H1 (cell line): ENCODE data around the gene RRAS2. TPM values are rescaled to one million over a fixed set of nuclear protein-coding genes. Genes with fewer than 3 reads are reported as not detected.

ENCODE experiments used
- CTCF ChIA-PET: fragments of 300-600 bp; sonication (Branson Sonifier 250); formaldehyde crosslinking; loops from one replicate; lab custom pipeline; 2021; ENCODE audit not compliant: partially characterized antibody; lab: Charles Lee
- POLR2A ChIA-PET: fragments of 300-600 bp; sonication (Branson Sonifier 250); formaldehyde crosslinking; loops from one replicate; lab custom pipeline; 2021; ENCODE audit warnings: inconsistent platforms; ENCODE audit not compliant: partially characterized antibody; lab: Charles Lee
- DNase-seq, 2 experiments: peaks; one replicate each; pipeline versions ENCODE4 v3.0.0 to v3.0.0-alpha.2; 2010 to 2022; ENCODE audit warnings: low spot score in 2 of 2, low read depth in 1 of 2, mixed read lengths in 1 of 2
- FAIRE-seq: peaks from 2 replicates; lab custom pipeline; 2011; peaks lifted over from hg19 to GRCh38; lab: Jason Lieb, UNC
- H2AFZ ChIP-seq: 2 replicates; pipeline ENCODE4 v1.8.1; 2012; ENCODE audit warnings: low read length, inconsistent platforms
- H2AK5ac ChIP-seq: 2 replicates; pipeline ENCODE4 v1.6.1; 2013; ENCODE audit warnings: low read depth, low read length
- H2BK120ac ChIP-seq: replicated peaks from 2 replicates; pipeline ENCODE3; 2013; ENCODE audit warnings: low read depth, low read length, inconsistent platforms
- H2BK12ac ChIP-seq: 2 replicates; pipeline ENCODE4 v1.6.1; 2013; ENCODE audit warnings: low read depth, low read length
- H2BK15ac ChIP-seq: 2 replicates; pipeline ENCODE4 v1.6.1; 2013; ENCODE audit warnings: low read length
- H2BK20ac ChIP-seq: 2 replicates; pipeline ENCODE4 v1.6.1; 2013; ENCODE audit warnings: low read length
- H2BK5ac ChIP-seq: 2 replicates; pipeline ENCODE4 v1.6.1; 2013; ENCODE audit warnings: low read depth, low read length
- H3K14ac ChIP-seq: 2 replicates; pipeline ENCODE4 v1.6.1; 2013; ENCODE audit warnings: inconsistent platforms; ENCODE audit not compliant: insufficient read length
- H3K18ac ChIP-seq: 2 replicates; pipeline ENCODE4 v1.6.1; 2013; ENCODE audit warnings: low read length; ENCODE audit errors: extremely low read depth
- H3K23ac ChIP-seq: 2 replicates; pipeline ENCODE4 v1.6.1; 2013; ENCODE audit warnings: inconsistent platforms; ENCODE audit not compliant: insufficient read length
- H3K23me2 ChIP-seq: 2 replicates; pipeline ENCODE4 v1.6.1; 2013; ENCODE audit warnings: low read depth, low read length
- H3K27ac ChIP-seq: 2 replicates; pipeline ENCODE4 v1.6.1; 2011; ENCODE audit warnings: low read depth, low read length, inconsistent platforms
- H3K27me3 ChIP-seq, 4 experiments: replicated peaks in 1 of 4; 1 replicate in 1 of 4; 2 replicates in 3 of 4; pipeline versions ENCODE4 v1.6.1 to v1.8.1; 2011 to 2013; ENCODE audit warnings: low read length in 3 of 4, mild to moderate bottlenecking in 3 of 4, inconsistent platforms in 2 of 4, mixed read lengths in 2 of 4, moderate library complexity in 1 of 4; ENCODE audit not compliant: control insufficient read depth in 3 of 4, insufficient read depth in 3 of 4; ENCODE audit errors: extremely low read depth in 1 of 4
- H3K36me3 ChIP-seq, 4 experiments: 2 replicates each; pipeline versions ENCODE4 v1.6.1 to v1.8.1; 2011 to 2013; ENCODE audit warnings: mild to moderate bottlenecking in 4 of 4, low read length in 3 of 4, moderate library complexity in 2 of 4, control low read depth in 1 of 4, inconsistent platforms in 1 of 4; ENCODE audit not compliant: insufficient read depth in 4 of 4, control insufficient read depth in 2 of 4
- H3K4ac ChIP-seq: replicated peaks from 2 replicates; pipeline ENCODE3; 2013; ENCODE audit warnings: low read length, low read depth, mixed read lengths, inconsistent platforms; ENCODE audit not compliant: insufficient read length
- H3K4me1 ChIP-seq, 4 experiments: replicated peaks in 1 of 4; 1 replicate in 1 of 4; 2 replicates in 3 of 4; pipeline versions ENCODE4 v1.6.1 to v1.8.1; 2011 to 2013; ENCODE audit warnings: low read length in 3 of 4, inconsistent platforms in 2 of 4, mixed read lengths in 1 of 4; ENCODE audit not compliant: insufficient read depth in 4 of 4, control insufficient read depth in 3 of 4
- H3K4me2 ChIP-seq, 2 experiments: 2 replicates each; pipeline versions ENCODE4 v1.6.1 to v1.8.1; 2011 to 2013; ENCODE audit warnings: low read depth in 2 of 2, low read length in 2 of 2, control low read depth in 1 of 2, inconsistent platforms in 1 of 2, mild to moderate bottlenecking in 1 of 2; ENCODE audit not compliant: insufficient read depth in 1 of 2
- H3K4me3 ChIP-seq, 4 experiments: fragments of 200-600, 300-600 bp in 1 of 4; sonication (generic), shearing (Covaris generic), sonication (Bioruptor Twin) in 1 of 4; 2 replicates each; pipeline versions ENCODE4 v1.5.1 to v1.8.1; 2011 to 2016; ENCODE audit warnings: low read length in 4 of 4, low read depth in 3 of 4, control low read depth in 2 of 4, inconsistent platforms in 2 of 4, mild to moderate bottlenecking in 2 of 4, mixed read lengths in 1 of 4, moderate library complexity in 1 of 4; ENCODE audit not compliant: insufficient read depth in 2 of 4; ENCODE audit errors: extremely low read depth in 1 of 4
- H3K56ac ChIP-seq: replicated peaks from 2 replicates; pipeline ENCODE3; 2013; ENCODE audit warnings: low read depth, mild to moderate bottlenecking, mixed read lengths, low read length, inconsistent platforms; ENCODE audit not compliant: insufficient read length
- H3K79me1 ChIP-seq: 2 replicates; pipeline ENCODE4 v1.6.1; 2013; ENCODE audit warnings: low read depth, low read length, control low read depth
- H3K79me2 ChIP-seq, 2 experiments: 2 replicates each; pipeline versions ENCODE4 v1.6.1 to v1.8.1; 2012 to 2013; ENCODE audit warnings: low read length in 2 of 2, mild to moderate bottlenecking in 2 of 2, inconsistent platforms in 1 of 2; ENCODE audit not compliant: insufficient read depth in 2 of 2, control insufficient read depth in 1 of 2
- H3K9ac ChIP-seq, 4 experiments: replicated peaks in 1 of 4; 1 replicate in 1 of 4; 2 replicates in 3 of 4; pipeline versions ENCODE4 v1.6.1 to v1.8.1; 2011 to 2013; ENCODE audit warnings: low read depth in 3 of 4, low read length in 3 of 4, control low read depth in 2 of 4, mild to moderate bottlenecking in 2 of 4, moderate library complexity in 2 of 4, inconsistent platforms in 1 of 4; ENCODE audit errors: extremely low read depth in 1 of 4
- H3K9me3 ChIP-seq, 2 experiments: 2 replicates each; pipeline versions ENCODE4 v1.6.1 to v1.8.1; 2012 to 2013; ENCODE audit warnings: mild to moderate bottlenecking in 2 of 2, moderate library complexity in 2 of 2, control low read depth in 1 of 2, inconsistent platforms in 1 of 2, low read depth in 1 of 2, low read length in 1 of 2, mixed read lengths in 1 of 2; ENCODE audit not compliant: insufficient read depth in 2 of 2
- H4K20me1 ChIP-seq, 2 experiments: replicated peaks in 1 of 2; 2 replicates each; pipeline versions ENCODE3 to v1.8.1; 2011 to 2013; ENCODE audit warnings: inconsistent platforms in 2 of 2, low read length in 2 of 2, mild to moderate bottlenecking in 1 of 2; ENCODE audit not compliant: insufficient read depth in 2 of 2, control insufficient read depth in 1 of 2
- H4K5ac ChIP-seq: 2 replicates; pipeline ENCODE4 v1.6.1; 2013; ENCODE audit warnings: low read length, low read depth, mixed read lengths, inconsistent platforms; ENCODE audit not compliant: insufficient read length
- H4K8ac ChIP-seq: 2 replicates; pipeline ENCODE4 v1.8.0; 2013; ENCODE audit warnings: mild to moderate bottlenecking, moderate library complexity, low read length, inconsistent platforms; ENCODE audit not compliant: insufficient read depth; ENCODE audit errors: extremely low read depth
- H4K91ac ChIP-seq: replicated peaks from 2 replicates; pipeline ENCODE3; 2013; ENCODE audit warnings: low read length, mixed read lengths, inconsistent platforms; ENCODE audit not compliant: insufficient read length
- CBX5 ChIP-seq: fragments of 300-800, 300-1000 bp; sonication (generic); IDR thresholded peaks from 2 replicates; pipeline ENCODE4 v1.7.1; 2016; ENCODE audit warnings: antibody characterized with exemption, low read length, low read depth
- CEBPB ChIP-seq: IDR thresholded peaks from 2 replicates; pipeline ENCODE4 v1.6.1; 2012; ENCODE audit warnings: low read depth, low read length
- CTBP2 ChIP-seq: IDR thresholded peaks from 2 replicates; pipeline ENCODE4 v1.7.0; 2011; ENCODE audit warnings: borderline replicate concordance, mild to moderate bottlenecking, moderate library complexity, mixed read lengths, low read length; ENCODE audit not compliant: insufficient read depth, insufficient read length
- RXRA ChIP-seq: IDR thresholded peaks from 2 replicates; pipeline ENCODE4 v1.6.1; 2011; ENCODE audit warnings: low read depth, mild to moderate bottlenecking, low read length, moderate library complexity; ENCODE audit not compliant: insufficient read depth
- polyA plus RNA-seq, 7 experiments: library from polyadenylated mRNA; depleted of rRNA in 3 of 7; stranded (reverse) in 5 of 7; unstranded in 2 of 7; fragments of >200 nt in 5 of 7; fragments of 200-250 nt in 2 of 7; gene quantifications; 1 replicate in 5 of 7; 2 replicates in 1 of 7; 4 replicates in 1 of 7; pipeline versions ENCODE4 v1.2.1 to v1.2.3, GENCODE V29; 2011 to 2013; ENCODE audit warnings: missing spikeins in 2 of 7, mixed read lengths in 2 of 7
- total RNA-seq: library from RNA; stranded (reverse); fragmentation: NEBNext Ultra II Directional; extraction: Animal tissue kit (Norgen Biotek cat#: 25700); gene quantifications from 2 replicates; pipeline ENCODE4 v1.2.1, GENCODE V29; 2021
- TF ChIP-seq, protein P1 (sequence below), 3 experiments: IDR thresholded peaks; 1 replicate in 2 of 3; 2 replicates in 1 of 3; pipeline versions ENCODE4 v1.5.1 to v1.6.1; 2011; ENCODE audit warnings: low read length in 3 of 3, mild to moderate bottlenecking in 3 of 3, inconsistent platforms in 2 of 3, low read depth in 1 of 3, moderate library complexity in 1 of 3; ENCODE audit not compliant: insufficient read depth in 1 of 3; ENCODE audit errors: control extremely low read depth in 1 of 3
- TF ChIP-seq, protein P2 (sequence below): IDR thresholded peaks from 2 replicates; pipeline ENCODE4 v1.6.1; 2012; ENCODE audit warnings: inconsistent platforms
- TF ChIP-seq, protein P3 (sequence below): IDR thresholded peaks from 2 replicates; pipeline ENCODE4 v1.6.1; 2011; ENCODE audit warnings: low read length, improper control_type of control experiment

Gene RRAS2
- total and polyA plus RNA-seq, 2 of the 8 experiments (the other 6 are each of a cell fraction or from before 2014, with no cell fraction given): 72.3 to 234 TPM

GRCh38 chr11:14396273-14396672 is 37.3 kb upstream of the RRAS2 start:
- H3K9ac ChIP-seq: no peak overlapping the region
- H4K91ac ChIP-seq: no peak overlapping the region
- no peak overlapping the region for H2BK12ac ChIP-seq
- no peak overlapping the region for H3K4me3 ChIP-seq
- no peak overlapping the region for H2BK20ac ChIP-seq
- TF ChIP-seq CEBPB (no peak), CBX5 (no peak), RXRA (no peak), CTBP2 (no peak)
- TF ChIP-seq, protein P1, sequence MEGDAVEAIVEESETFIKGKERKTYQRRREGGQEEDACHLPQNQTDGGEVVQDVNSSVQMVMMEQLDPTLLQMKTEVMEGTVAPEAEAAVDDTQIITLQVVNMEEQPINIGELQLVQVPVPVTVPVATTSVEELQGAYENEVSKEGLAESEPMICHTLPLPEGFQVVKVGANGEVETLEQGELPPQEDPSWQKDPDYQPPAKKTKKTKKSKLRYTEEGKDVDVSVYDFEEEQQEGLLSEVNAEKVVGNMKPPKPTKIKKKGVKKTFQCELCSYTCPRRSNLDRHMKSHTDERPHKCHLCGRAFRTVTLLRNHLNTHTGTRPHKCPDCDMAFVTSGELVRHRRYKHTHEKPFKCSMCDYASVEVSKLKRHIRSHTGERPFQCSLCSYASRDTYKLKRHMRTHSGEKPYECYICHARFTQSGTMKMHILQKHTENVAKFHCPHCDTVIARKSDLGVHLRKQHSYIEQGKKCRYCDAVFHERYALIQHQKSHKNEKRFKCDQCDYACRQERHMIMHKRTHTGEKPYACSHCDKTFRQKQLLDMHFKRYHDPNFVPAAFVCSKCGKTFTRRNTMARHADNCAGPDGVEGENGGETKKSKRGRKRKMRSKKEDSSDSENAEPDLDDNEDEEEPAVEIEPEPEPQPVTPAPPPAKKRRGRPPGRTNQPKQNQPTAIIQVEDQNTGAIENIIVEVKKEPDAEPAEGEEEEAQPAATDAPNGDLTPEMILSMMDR (IDR thresholded peaks at IDR 0.05; ENCODE audit: control extremely low read depth in 1 of 3, insufficient read depth in 1 of 3, low read depth in 1 of 3, low read length in 3 of 3): no peak
- TF ChIP-seq, protein P2, sequence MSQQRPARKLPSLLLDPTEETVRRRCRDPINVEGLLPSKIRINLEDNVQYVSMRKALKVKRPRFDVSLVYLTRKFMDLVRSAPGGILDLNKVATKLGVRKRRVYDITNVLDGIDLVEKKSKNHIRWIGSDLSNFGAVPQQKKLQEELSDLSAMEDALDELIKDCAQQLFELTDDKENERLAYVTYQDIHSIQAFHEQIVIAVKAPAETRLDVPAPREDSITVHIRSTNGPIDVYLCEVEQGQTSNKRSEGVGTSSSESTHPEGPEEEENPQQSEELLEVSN: no peak
- TF ChIP-seq, protein P3, sequence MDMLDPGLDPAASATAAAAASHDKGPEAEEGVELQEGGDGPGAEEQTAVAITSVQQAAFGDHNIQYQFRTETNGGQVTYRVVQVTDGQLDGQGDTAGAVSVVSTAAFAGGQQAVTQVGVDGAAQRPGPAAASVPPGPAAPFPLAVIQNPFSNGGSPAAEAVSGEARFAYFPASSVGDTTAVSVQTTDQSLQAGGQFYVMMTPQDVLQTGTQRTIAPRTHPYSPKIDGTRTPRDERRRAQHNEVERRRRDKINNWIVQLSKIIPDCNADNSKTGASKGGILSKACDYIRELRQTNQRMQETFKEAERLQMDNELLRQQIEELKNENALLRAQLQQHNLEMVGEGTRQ: no peak
- POLR2A ChIA-PET: interaction anchor here (0.6 to 1.4 kb wide), 3 partner anchors 9 to 99 kb away, joined by 3 to 4 read pairs (median 4); no protein-coding TSS in a partner anchor
- no peak for DNase-seq
- H2AFZ ChIP-seq: no peak overlapping the region
- H4K5ac ChIP-seq: no peak overlapping the region
- H3K18ac ChIP-seq: no peak overlapping the region
- no peak overlapping the region for H3K27ac ChIP-seq
- H3K14ac ChIP-seq: no peak overlapping the region
- H3K23ac ChIP-seq: peak overlapping the region; percentile 70
- H3K79me1 ChIP-seq: no peaks in the 10 kb centered on the region
- no peaks in the 10 kb centered on the region for H3K27me3 ChIP-seq
- H3K36me3 ChIP-seq: no peaks in the 10 kb centered on the region
- H2AK5ac ChIP-seq: no peak overlapping the region
- no peaks in the 10 kb centered on the region for H3K79me2 ChIP-seq
- H4K8ac ChIP-seq: no peak overlapping the region
- H2BK15ac ChIP-seq: no peak overlapping the region
- H2BK120ac ChIP-seq: no peak overlapping the region
- CTCF ChIA-PET: interaction anchor here (1.3 to 2.4 kb wide), 4 partner anchors 9 to 59 kb away, joined by 4 to 5 read pairs (median 4); no protein-coding TSS in a partner anchor
- H3K9me3 ChIP-seq: no peaks in the 10 kb centered on the region
- H3K23me2 ChIP-seq: no peaks in the 10 kb centered on the region
- H4K20me1 ChIP-seq: no peaks in the 10 kb centered on the region
- no peak for FAIRE-seq
- no peak overlapping the region for H2BK5ac ChIP-seq
- no peak overlapping the region for H3K4me2 ChIP-seq
- no peak overlapping the region for H3K4ac ChIP-seq
- H3K4me1 ChIP-seq: no peaks in the 10 kb centered on the region
- no peak overlapping the region for H3K56ac ChIP-seq
